HG02973 (cell line): ENCODE measurements around the gene FHOD3.
"Not testable (repeated sequence)": the region's sequence is repeated elsewhere in the genome, so short reads cannot be mapped to it uniquely, and the experiment has no call there.

ENCODE experiments used
- ATAC-seq: cut with Tn5 transposase; IDR thresholded peaks from one replicate; pipeline ENCODE4 v1.9.1; 2021; ENCODE audit warnings: moderate library complexity; ENCODE audit not compliant: unreplicated experiment

FHOD3 gene

DNA sequence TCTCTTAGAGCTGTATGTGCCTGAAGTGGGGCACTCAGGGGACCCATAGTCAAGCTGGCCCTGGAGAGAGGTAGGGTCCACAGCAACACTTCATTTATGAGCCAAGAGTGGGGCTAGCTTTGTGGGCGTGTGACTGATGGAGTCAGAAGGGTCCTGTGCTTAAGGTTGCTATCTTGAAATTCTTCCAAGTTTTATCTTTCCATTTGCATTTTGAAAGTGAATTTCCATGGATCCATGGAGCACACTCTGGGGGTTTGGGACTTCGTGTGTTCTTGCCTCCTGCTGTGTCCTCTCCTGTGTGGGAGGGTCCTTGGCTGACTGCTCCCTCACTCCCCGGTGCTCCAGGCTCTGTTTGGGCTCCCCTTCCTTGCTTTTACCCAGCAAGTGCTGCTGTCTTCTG, 50.8 kb downstream of the FHOD3 start:
- ATAC-seq, result no peak

DNA sequence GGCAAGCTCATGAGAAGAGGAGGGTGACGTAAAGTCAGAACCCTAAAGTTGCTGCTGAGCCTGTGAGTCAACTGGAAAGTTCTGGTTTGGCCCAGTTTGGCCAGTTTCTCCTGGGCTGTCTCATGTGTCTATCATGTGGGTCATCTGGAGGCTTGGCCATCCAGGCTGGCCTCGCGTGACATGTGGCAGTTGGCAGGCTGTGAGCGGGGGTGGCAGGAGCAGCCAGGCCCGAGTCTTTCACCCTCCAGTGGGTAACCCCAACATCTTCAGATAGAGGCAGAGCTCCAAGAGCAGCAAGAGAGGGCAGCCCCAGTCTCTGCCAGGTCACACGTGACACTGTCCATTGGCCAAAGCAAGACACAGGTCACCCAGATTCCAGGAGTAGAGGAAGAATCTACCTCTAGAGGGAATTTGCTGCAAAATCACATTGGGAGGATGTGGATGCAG, 51.5 kb downstream of the FHOD3 start:
- no peak for ATAC-seq

DNA sequence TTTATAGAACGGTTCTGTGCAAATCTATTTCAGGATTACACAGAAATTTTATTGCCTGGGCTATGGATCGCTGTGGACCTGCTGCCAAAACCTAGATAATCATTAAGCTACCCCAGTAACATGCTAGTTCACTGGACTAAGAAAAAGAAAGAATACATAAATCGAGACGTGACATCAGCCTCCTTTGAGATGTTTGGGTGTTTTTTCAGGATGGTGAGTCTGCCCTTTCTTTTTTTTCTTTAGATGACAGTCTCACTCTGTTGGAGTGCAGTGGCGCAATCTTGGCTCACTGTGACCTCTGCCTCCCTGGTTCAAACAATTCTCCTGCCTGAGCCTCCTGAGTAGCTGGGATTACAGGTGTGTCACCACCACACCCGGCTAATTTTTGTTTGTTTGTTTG, 52.0 kb downstream of the FHOD3 start:
- no peak for ATAC-seq

DNA sequence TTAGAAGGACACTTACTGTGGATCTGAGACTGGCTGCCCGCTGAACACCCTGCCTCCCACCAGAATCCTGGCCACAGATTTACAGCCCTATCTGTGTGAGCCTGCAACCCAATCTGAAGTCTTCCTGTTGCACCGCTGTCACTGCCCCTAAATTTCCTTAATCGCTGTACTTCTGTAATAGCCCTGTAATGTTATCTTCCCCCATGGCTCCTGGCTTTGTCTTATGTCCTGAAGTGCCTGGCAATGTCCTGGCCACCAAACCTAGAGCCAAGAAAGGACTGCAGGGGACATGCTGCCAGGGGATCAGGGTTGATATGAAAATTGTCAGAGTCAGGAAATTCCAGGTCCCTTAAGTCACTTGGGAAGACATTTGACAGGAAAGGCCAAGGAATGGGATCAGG, 52.7 kb downstream of the FHOD3 start:
- ATAC-seq, result no peak

DNA sequence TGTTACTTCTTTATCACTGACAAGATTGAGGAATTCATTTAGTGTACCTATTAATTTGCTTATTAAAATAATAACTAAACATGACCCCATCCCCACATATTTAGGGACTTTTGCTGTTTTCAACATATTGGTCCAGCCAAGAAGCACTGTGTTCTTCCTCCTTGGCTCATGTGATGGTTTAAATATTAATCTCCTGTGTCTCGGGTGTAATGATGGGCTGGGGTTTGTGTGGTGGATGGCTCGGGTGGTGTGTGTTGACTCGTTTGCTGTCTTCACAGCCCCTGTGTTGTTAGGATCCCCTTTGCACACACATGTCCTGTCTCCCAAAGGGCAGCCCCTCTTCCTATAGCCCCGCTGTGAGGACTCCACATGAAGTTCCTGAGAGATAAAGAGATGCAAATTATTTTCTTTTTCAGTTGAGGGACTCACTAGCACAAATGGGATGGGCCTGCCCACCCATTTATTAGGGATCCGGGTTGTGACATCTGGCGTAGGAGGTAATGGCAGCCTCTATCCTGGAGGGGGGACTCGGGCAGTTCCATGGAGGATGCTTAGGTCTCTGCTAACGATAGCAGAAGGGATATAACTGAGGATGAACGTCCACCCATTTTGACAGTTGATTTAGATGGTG, 53.4 kb downstream of the FHOD3 start:
- no peak for ATAC-seq

DNA sequence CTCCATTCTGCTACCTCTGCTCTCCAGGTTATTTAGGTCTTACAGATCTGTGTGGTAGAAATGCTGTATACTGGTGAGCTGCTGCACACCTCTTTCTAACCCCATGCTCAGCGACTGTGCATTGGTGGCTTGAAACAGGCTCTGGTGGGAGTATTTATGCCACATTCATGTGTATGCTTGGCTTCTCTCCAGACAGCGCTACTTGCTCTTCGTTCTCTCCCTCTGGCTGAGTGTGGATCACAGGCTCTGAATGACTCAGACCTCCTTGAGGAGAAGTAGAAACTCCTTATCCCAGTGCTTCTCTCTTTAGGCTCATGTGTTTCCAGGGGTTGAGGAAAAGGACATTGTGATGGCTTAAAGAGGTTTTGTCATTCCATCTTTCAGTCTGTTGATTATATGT, 54.9 kb downstream of the FHOD3 start:
- no peak for ATAC-seq

DNA sequence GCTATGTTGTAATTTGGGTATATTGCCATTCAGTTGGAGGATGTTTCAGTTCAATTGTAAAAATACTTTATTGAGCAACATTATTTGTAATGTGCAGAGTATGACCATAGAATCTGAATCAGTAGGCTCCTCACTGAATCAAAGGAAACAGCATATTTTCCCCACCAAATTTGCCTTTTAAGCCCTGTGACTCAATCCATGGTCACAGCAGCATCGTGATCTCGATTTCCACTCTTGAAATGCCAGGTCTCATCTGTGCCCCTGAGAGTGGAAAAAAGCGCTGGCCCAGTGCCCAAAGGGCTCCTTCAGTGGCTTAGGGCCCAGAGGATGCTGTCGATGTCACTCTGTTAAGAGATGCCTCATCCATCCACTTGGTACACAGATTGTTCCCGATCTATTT, 57.5 kb downstream of the FHOD3 start:
- ATAC-seq, result no peak

DNA sequence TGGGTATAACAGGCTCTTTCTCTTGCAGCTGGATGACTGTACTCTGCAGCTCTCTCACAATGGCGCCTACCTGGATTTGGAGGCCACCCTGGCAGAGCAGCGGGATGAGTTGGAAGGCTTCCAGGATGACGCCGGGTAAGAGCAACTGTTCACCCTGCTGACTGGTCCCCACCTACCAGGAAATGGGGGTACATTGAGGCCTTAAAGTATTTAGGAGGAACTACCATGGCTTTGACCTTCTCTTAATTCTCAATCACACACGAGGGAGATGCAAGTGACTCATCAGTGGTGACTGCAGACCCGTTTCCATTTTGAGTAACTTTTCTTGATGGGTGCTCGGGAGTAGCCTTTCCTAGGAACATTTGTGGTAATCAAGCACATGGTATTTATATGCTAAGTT, 58.0 kb downstream of the FHOD3 start:
- ATAC-seq, result no peak

DNA sequence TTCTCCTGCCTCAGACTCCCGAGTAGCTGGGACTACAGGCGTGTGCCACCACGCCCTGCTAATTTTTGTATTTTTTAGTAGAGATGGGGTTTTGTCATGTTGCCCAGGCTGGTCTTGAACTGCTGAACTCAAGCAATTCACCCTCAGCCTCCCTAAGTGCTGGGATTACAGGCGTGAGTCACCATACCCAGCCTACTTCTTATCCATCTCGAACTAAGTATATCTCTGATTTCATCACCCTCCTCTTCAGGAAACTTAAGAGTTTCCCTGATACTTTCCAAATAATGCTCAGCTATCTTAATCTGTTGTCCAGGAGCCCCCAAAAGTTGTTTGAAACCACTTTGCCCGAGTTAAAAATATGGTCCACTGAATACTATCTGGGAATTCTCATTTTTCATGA, 59.2 kb downstream of the FHOD3 start:
- not testable (repeated sequence) for ATAC-seq

DNA sequence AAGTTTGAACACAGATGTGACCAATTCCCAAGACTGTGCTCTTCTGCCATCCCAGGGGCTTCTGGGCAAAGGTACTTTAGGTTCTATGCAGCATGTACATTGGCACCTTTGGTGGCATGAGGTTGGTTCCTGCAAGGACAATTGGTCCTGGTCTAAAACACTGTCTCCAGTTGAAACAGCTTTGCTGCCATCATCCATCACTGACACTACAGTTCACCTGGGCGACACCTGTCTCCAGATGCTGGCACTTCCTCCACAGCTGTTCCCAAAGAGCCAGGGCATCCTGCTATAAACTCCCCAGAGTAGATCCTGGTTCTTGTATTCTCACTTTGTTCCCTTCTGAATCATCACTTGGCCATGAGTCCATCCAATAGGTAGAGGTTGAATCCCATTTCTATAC, 60.6 kb downstream of the FHOD3 start:
- ATAC-seq, result no peak

DNA sequence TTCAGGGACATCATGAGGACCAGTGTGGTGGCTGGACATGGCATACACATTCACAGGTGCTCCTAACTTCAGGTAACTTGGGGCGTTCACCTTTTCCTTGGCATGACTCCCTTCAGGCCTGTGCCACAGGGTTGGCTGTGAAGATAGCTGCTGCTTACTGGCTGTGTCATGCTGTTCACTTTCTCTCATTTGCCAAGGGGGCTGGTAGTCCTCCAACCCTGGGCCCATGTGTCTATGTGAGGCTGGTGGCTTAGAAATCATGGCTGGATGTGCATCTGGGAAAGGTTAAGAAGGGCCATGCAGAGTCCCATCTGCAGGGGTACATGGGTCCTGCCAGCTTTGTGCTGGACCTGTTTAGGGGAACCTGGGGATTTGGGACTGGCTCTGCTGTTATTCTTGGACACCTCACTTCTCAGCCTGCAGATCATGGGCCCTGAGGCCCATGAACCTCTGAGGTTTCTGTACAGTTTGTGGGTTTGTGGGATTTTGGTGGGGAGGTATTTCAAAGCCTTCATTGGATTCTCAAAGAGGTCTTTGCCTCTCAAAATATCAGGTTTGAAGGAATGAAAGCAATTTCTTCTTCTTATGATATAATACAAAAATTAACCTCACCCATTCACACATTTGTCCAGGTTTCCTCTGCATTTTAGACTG, 62.9 kb downstream of the FHOD3 start:
- no peak for ATAC-seq

DNA sequence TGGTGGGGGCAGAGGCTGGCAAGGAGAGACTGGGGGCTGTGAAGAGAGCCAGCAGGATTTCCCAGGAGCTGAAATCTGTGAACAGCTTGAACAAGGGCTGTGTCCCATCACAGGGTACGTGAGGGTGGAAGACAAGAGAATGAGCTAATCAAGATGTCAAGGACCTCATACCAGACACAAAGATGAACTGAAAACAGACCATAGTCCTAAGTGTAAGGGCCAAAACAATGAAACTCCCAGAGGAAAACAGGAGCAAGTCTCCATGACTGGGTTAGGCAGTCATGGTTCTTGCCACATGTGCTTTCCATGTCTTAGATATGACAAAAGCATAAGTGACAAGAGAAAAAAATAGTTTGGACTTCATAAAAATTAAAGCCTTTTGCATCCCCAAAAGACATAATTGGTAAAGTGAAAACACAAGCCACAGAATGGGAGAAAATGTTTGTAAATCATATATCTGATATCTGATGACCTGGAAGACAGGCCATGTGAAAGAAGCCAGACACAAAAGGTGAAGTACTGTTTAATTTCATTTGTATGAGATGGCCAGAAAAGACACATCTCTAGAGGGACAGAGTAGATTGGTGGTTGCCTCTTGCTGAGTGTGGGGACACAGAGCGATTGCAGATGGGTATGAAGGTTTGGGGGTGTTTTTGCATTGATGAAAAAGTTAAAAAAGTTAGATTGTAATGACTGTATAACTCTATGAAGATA, 67.6 kb downstream of the FHOD3 start:
- no peak for ATAC-seq

DNA sequence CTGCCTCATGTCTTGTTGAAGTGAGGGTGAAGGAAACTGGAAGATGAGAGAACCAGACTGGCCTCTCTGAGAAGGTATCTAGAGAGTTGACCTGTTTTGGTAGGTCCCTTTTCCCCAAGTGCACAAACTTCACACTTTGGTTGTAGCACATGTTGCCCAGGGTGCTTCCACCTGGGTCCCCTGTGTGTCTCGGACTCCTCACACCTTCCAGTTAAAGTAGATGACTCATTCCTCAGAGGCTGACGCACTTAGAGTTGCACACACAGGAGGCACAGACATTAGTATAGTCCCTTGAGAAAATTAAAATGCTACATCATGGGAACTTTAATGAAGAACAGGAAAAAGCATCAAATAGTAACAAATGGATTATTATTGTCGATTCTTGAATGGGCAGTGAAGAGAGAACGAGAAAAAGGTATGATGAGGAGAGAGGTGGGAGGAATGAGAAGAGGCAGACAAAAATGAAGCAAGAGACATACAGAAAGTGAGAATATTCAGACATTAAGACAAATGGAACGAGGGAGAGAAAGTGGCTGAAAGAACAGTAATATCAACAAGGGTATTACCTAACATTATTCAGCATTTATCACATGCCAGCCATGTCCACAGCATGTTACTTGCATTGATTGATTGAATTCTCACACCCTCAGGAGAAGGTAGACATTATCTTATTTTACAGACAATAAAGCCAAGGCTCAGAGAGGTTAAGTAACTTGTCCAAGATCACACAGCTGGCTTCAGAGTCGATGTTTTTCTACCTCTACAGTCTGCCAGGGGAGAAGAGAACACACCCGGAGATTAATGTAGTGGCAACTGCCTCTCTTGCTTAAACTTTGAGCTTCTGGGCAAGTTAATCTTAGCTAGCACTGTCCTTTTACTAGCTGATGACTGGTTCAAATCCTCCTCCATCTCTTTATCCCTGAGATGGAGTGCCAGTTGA, 68.6 kb downstream of the FHOD3 start:
- no peak for ATAC-seq

DNA sequence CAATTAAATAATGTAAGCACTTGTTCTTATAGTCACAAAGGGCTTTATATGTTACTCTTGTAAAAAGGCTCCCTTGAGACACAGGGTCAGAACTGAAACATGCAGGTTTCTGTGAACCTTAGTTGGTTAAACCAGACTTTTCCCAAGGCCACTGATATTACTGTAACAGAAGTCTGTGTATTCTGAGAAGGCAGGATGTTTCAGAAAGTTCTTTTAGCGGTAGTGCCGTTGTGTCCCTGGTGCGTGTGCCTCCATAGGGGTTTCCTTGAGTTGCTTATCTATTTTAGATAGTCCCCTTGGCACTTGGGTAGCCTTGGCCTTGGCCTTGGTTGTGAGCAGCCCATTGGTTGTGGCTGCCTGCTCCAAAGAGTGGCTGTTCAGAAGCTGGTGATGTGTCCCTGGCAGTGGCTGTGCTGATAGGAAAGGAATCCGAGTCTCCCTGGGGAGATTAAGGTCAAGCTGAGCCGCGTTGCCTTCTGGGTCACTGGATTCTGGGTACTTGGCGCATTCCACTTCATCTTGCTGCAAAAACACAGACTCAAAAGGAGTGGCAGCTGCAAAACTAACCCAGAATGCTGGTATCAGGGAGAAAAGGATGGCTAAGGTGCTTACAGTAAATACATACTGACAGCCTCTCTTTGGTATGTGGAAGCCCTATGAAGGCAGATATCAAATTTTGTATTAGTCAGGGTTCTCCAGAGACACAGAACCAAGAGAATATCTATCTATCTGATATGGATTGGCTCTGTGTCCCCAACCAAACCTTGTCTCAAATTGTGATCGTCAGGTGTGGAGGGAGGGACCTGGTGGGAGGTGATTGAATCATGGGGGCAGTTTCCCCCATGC, 69.7 kb downstream of the FHOD3 start:
- ATAC-seq, result peak; percentile 51

DNA sequence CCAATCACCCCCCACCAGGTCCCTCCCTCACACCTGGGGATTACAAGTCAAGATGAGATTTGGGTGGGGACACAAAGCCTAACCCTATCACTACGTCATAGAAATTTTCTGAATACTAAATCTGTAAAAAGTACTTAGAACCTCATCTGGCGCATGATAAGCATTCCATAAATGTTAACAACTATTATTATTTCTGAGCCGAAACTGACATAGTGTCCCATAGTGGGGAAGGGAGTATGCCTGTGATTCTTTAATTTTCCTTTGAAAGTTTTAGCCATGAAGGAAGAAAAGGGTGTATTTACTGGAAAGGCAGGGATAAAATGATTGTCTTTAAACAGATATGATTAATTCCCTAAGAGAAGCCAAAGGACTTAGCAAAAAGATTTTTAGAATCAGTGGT, 71.4 kb downstream of the FHOD3 start:
- no peak for ATAC-seq

DNA sequence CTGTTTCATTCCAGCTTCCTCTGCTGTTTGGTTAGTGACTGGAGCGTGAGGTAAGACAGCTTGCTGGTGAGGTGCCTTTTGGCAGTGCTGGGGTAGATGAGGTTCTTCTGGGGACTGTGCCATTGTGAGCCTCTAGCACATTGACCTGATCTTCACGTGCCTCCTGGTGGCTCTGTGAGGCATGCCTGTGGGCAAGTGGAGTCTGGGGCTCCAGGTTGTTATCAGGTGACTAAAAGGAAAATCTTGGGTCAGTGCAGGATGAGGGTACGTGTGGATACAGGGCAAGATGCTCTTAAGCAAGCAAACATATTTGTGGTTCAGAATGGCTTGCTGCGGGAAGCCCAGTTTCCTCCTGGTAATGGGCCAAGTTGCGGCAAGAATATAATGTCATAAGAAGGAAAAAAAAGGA, 75.4 kb downstream of the FHOD3 start:
- no peak for ATAC-seq

DNA sequence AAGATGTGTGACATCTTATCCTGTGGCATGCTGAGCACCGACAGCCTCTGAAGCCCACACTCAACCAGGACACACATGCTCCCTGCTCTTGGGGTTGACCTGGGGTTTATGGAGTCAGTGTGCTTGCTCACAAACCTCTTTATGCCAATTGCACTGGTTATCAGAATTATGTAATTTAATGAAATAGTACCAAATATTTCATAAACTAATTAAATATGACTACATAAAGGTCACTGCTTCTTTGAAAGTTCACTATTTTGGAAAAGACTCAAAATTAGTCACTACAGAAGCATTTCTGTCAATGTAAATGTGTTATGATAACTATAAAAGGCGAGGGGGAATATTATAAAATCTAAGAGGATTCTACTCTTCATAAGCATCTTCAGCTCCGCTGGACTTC, 76.7 kb downstream of the FHOD3 start:
- ATAC-seq, result no peak

DNA sequence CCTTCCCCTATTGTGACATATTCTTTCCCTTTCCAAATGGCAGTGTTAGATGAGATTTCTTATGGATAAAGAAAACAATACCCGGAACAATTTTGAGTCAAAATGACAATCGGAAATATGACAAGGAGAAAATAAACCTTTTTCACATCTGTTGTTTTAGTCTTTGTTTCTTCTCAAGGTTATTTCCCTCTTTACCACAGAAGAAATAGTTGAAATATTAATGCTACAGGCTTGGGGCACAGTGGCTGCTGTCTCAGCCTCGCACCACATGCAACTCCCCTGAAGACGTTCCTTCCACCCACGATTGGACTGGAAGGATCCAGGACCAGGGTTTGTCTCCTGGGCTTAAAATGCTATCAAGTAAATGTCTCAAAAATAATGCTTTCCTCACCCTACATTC, 77.6 kb downstream of the FHOD3 start:
- no peak for ATAC-seq

DNA sequence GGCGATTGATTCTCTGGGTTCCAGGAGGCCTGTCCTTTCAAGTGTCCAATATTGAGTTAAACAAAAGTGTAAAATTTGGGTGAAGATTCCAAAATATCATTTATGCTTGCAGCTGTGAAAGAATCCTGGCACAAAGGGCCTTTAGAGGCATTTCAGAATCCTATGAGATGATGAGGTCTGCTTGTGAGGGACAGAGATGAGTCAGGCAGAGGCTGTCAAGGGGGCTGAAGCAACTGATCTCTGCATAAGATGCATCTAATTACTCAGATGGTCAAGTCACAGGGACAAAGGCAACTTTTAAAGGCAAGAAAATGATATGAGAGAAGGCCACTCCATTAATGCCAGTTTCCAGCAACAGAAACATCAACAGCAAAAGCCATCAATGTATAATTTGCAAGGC, 78.8 kb downstream of the FHOD3 start:
- no peak for ATAC-seq

DNA sequence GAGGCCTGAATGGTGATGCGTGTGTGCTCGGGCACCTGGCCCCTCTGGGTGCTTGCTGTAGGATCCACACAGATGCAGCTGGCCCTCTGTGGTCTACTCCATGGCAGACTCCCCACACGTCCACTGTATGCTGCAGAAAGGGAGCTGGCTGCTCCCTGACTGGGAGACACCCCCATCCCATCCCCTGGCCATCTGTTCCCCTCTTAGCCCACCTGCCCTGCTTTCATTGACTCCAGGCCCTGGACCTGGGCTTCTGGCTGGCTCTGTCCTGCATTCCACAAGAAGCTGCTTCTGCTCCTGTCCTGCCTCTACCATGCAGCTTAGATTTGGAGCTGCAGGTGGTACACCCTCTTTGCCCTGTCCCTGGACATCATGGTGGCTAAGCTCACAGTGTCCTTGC, 80.1 kb downstream of the FHOD3 start:
- ATAC-seq, result no peak
